ENCODE data around the gene LYRM1. TPM values are rescaled to one million over a fixed set of nuclear protein-coding genes. Genes with fewer than 3 reads are reported as not detected.
"Not testable (repeated sequence)": the region's sequence is repeated elsewhere in the genome, so short reads cannot be mapped to it uniquely, and the experiment has no call there.

Gene LYRM1
- total RNA-seq, 1 donor from 2014 or later: 71.5 TPM

- ATAC-seq (no peak), DNase-seq (no peak)
- intact Hi-C loops (cut with micrococcal nuclease): no loop called here
Measured at GRCh38 chr16:20952139-20952920, 51.8 kb downstream of the LYRM1 start.

GRCh38 chr16:20954574-20954973 lies 54.0 kb downstream of the LYRM1 start:
- ATAC-seq (no peak), DNase-seq (no peak)
- intact Hi-C loops (cut with micrococcal nuclease): no loop called here

- DNase-seq: no peak
- intact Hi-C loops (cut with micrococcal nuclease): no loop called here
- no peak for ATAC-seq
Measured at GRCh38 chr16:20956319-20956718, 55.7 kb downstream of the LYRM1 start.

GRCh38 chr16:20957153-20957552 lies 56.6 kb downstream of the LYRM1 start:
- ATAC-seq (no peak), DNase-seq (no peak)
- intact Hi-C loops (cut with micrococcal nuclease): no loop called here

- ATAC-seq (no peak), DNase-seq (no peak)
- intact Hi-C loops (cut with micrococcal nuclease): no loop called here
Measured at GRCh38 chr16:20960899-20961298, 60.3 kb downstream of the LYRM1 start.

GRCh38 chr16:20968765-20969164 lies 68.2 kb downstream of the LYRM1 start:
- intact Hi-C loops (cut with micrococcal nuclease): no loop called here
- DNase-seq: no peak
- ATAC-seq: no peak

GRCh38 chr16:20969386-20969785 lies 68.8 kb downstream of the LYRM1 start:
- DNase-seq (no peak), ATAC-seq (no peak)
- intact Hi-C loops (cut with micrococcal nuclease): no loop called here

GRCh38 chr16:20971401-20971800 lies 70.8 kb downstream of the LYRM1 start:
- no peak for ATAC-seq
- DNase-seq: no peak
- intact Hi-C loops (cut with micrococcal nuclease): no loop called here

- intact Hi-C loops (cut with micrococcal nuclease); ATAC-seq; DNase-seq: not testable (repeated sequence)
Measured at GRCh38 chr16:20973201-20973600, 72.6 kb downstream of the LYRM1 start.

Other genes starting within 250 kb of the LYRM1 start
- gene ACSM1, start 203.1 kb upstream of the LYRM1 start, total RNA-seq: 0.22 TPM
- 17.5 TPM for gene THUMPD1, start 159.0 kb upstream of the LYRM1 start, total RNA-seq
- 9.2 TPM for gene ACSM3, start 136.8 kb upstream of the LYRM1 start, total RNA-seq
- 11.5 TPM for gene ERI2, start 94.3 kb upstream of the LYRM1 start, total RNA-seq
- 5.4 TPM for gene REXO5, start 94.2 kb upstream of the LYRM1 start, total RNA-seq
- gene DCUN1D3, start 413 bp upstream of the LYRM1 start, total RNA-seq: 16.5 TPM